HG03196 (cell line): Measurements from ENCODE around the gene ZBTB2.

Experiments used
- ATAC-seq: cut with Tn5 transposase; IDR thresholded peaks from one replicate; pipeline ENCODE4 v1.9.1; 2021; ENCODE audit not compliant: unreplicated experiment

ZBTB2 gene

GRCh38 chr6:151391471-151392413 is at the start of gene ZBTB2:
TSS of gene ZBTB2 (minus strand) at chr6:151391559. CDS start at chr6:151373637, 17,922 bp downstream.
- no peak for ATAC-seq

GRCh38 chr6:151440930-151441329 is 49.6 kb upstream of the ZBTB2 start:
- ATAC-seq, result no peak

- no peak for ATAC-seq
Measured at GRCh38 chr6:151440498-151440897, 49.1 kb upstream of the ZBTB2 start.

- ATAC-seq, result no peak
Measured at GRCh38 chr6:151437401-151437800, 46.0 kb upstream of the ZBTB2 start.

- no peak for ATAC-seq
Measured at GRCh38 chr6:151436802-151437201, 45.4 kb upstream of the ZBTB2 start.

- no peak for ATAC-seq
Measured at GRCh38 chr6:151436300-151436699, 44.9 kb upstream of the ZBTB2 start.

- no peak for ATAC-seq
Measured at GRCh38 chr6:151434369-151434768, 43.0 kb upstream of the ZBTB2 start.

GRCh38 chr6:151432651-151433050 is 41.3 kb upstream of the ZBTB2 start:
- ATAC-seq, result no peak

GRCh38 chr6:151431337-151431736 is 40.0 kb upstream of the ZBTB2 start:
- no peak for ATAC-seq

- no peak for ATAC-seq
Measured at GRCh38 chr6:151430886-151431285, 39.5 kb upstream of the ZBTB2 start.

- ATAC-seq, result no peak
Measured at GRCh38 chr6:151428093-151428735, 36.9 kb upstream of the ZBTB2 start.

- no peak for ATAC-seq
Measured at GRCh38 chr6:151425561-151425960, 34.2 kb upstream of the ZBTB2 start.

- no peak for ATAC-seq
Measured at GRCh38 chr6:151422981-151423380, 31.6 kb upstream of the ZBTB2 start.

GRCh38 chr6:151417477-151417876 is 26.1 kb upstream of the ZBTB2 start:
- no peak for ATAC-seq

- ATAC-seq, result no peak
Measured at GRCh38 chr6:151414641-151415260, 23.4 kb upstream of the ZBTB2 start.

- no peak for ATAC-seq
Measured at GRCh38 chr6:151413372-151414145, 22.2 kb upstream of the ZBTB2 start.

GRCh38 chr6:151412909-151413308 is 21.6 kb upstream of the ZBTB2 start:
- ATAC-seq, result no peak

- ATAC-seq, result no peak
Measured at GRCh38 chr6:151409679-151410078, 18.3 kb upstream of the ZBTB2 start.

GRCh38 chr6:151409260-151409659 is 17.9 kb upstream of the ZBTB2 start:
- no peak for ATAC-seq

GRCh38 chr6:151408858-151409257 is 17.5 kb upstream of the ZBTB2 start:
- ATAC-seq, result no peak

- ATAC-seq, result no peak
Measured at GRCh38 chr6:151403919-151404308, 12.6 kb upstream of the ZBTB2 start.
